ENCODE measurements around the gene RALB. TPM values are rescaled to one million over a fixed set of nuclear protein-coding genes. Genes with fewer than 3 reads are reported as not detected.
"Not testable (repeated sequence)": the region's sequence is repeated elsewhere in the genome, so short reads cannot be mapped to it uniquely, and the experiment has no call there.

Gene RALB
- total RNA-seq, 1 donor from 2014 or later: 65.0 TPM

- peaks cover 28% of the 10 kb centered on the region for H3K36me3 Mint-ChIP-seq (ENCODE audit: low read depth)
- no peak for DNase-seq (ENCODE audit: low spot score)
- intact Hi-C loops (cut with micrococcal nuclease): no loop called here
- no peaks in the 10 kb centered on the region for H3K27me3 Mint-ChIP-seq (ENCODE audit: low read depth)
- H3K27ac Mint-ChIP-seq: peak overlapping the region; percentile 74
- H3K4me1 Mint-ChIP-seq (ENCODE audit: low read depth): peaks cover 72% of the 10 kb centered on the region
- H3K4me3 Mint-ChIP-seq (ENCODE audit: low read depth): peak overlapping the region; percentile 48
- no peaks in the 10 kb centered on the region for H3K9me3 Mint-ChIP-seq
Observed at GRCh38 chr2:120229341-120229740, 23.3 kb upstream of the RALB start.

- H3K36me3 Mint-ChIP-seq (ENCODE audit: low read depth): peaks cover 28% of the 10 kb centered on the region
Observed at GRCh38 chr2:120230515-120231471, 21.9 kb upstream of the RALB start.

GRCh38 chr2:120231564-120231973, 21.1 kb upstream of the RALB start:
- peaks cover 62% of the 10 kb centered on the region for H3K4me1 Mint-ChIP-seq (ENCODE audit: low read depth)
- intact Hi-C loops (cut with micrococcal nuclease): loop anchor here (5.0 kb wide), 2 partner anchors 36 to 474 kb away; partner anchors contain the start of gene PTPN4
- DNase-seq (ENCODE audit: low spot score): no peak
- peaks cover 25% of the 10 kb centered on the region for H3K36me3 Mint-ChIP-seq (ENCODE audit: low read depth)
- no peaks in the 10 kb centered on the region for H3K9me3 Mint-ChIP-seq
- no peaks in the 10 kb centered on the region for H3K27me3 Mint-ChIP-seq (ENCODE audit: low read depth)
- peak overlapping the region; percentile 98 for H3K27ac Mint-ChIP-seq
- peak overlapping the region; percentile 91 for H3K4me3 Mint-ChIP-seq (ENCODE audit: low read depth)

More at GRCh38 chr2:120230515-120231471, 21.9 kb upstream of the RALB start:
- DNase-seq (ENCODE audit: low spot score): no peak
- H3K4me1 Mint-ChIP-seq (ENCODE audit: low read depth): peaks cover 66% of the 10 kb centered on the region
- peak overlapping the region; percentile 98 for H3K27ac Mint-ChIP-seq
- no peaks in the 10 kb centered on the region for H3K9me3 Mint-ChIP-seq
- no peaks in the 10 kb centered on the region for H3K27me3 Mint-ChIP-seq (ENCODE audit: low read depth)
- intact Hi-C loops (cut with micrococcal nuclease): loop anchor here (5.0 kb wide), 2 partner anchors 37 to 473 kb away; partner anchors contain the start of gene PTPN4
- H3K4me3 Mint-ChIP-seq (ENCODE audit: low read depth): peak overlapping the region; percentile 91

DNA sequence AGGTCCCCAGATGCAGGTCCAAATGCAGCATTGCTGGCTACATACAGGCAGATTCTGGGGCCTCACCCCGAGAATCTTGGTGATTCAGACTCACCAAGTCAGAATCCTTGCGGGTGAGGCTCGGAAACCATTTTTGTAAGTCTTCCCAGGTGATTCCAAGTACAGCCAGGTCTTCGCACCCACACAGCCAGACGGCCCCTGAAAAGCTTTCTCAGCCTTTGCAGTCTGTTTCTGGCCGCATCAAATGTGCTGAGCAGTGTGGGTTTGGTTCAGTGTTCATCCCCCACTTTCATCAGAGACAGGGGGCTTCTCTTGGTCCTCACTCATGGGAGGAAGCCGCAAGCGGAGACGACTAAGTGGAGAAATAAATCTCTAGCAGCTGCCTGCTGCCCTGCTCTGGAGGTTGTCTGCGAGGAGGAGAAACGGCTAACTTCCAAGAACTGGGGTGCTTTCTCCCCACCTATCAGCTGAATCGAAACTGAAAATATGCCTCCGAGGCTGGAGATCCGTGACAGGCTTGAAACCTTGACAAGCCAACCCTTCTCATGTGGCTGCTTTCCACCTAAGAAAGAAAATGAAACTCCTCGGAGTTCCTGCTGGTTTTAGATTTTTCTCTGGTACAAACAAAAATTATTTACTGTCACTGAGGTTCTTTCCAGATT, 20.5 kb upstream of the RALB start:
- Mint-ChIP-seq H3K36me3 (ENCODE audit: low read depth) (peaks cover 25% of the 10 kb centered on the region), H3K9me3 (no peaks in the 10 kb centered on the region), H3K4me1 (ENCODE audit: low read depth) (peaks cover 58% of the 10 kb centered on the region), H3K27ac (peak overlapping the region; percentile 98), H3K4me3 (ENCODE audit: low read depth) (peak overlapping the region; percentile 91), H3K27me3 (ENCODE audit: low read depth) (no peaks in the 10 kb centered on the region)
- DNase-seq (ENCODE audit: low spot score): peak; percentile 79
- intact Hi-C loops (cut with micrococcal nuclease): loop anchor here (1.0 to 5.0 kb wide), 6 partner anchors 9 to 475 kb away; partner anchors contain the start of genes PTPN4, RALB and TMEM185B

- no peaks in the 10 kb centered on the region for H3K9me3 Mint-ChIP-seq
- H3K4me1 Mint-ChIP-seq (ENCODE audit: low read depth): peaks cover 49% of the 10 kb centered on the region
- peak overlapping the region; percentile 98 for H3K27ac Mint-ChIP-seq
- H3K27me3 Mint-ChIP-seq (ENCODE audit: low read depth): no peaks in the 10 kb centered on the region
- no peak for DNase-seq (ENCODE audit: low spot score)
- H3K36me3 Mint-ChIP-seq (ENCODE audit: low read depth): peaks cover 22% of the 10 kb centered on the region
- H3K4me3 Mint-ChIP-seq (ENCODE audit: low read depth): peak overlapping the region; percentile 91
- intact Hi-C loops (cut with micrococcal nuclease): loop anchor here (2.0 to 5.0 kb wide), 3 partner anchors 34 to 476 kb away; partner anchors contain the start of gene PTPN4
Observed at GRCh38 chr2:120233292-120233691, 19.4 kb upstream of the RALB start.

DNA sequence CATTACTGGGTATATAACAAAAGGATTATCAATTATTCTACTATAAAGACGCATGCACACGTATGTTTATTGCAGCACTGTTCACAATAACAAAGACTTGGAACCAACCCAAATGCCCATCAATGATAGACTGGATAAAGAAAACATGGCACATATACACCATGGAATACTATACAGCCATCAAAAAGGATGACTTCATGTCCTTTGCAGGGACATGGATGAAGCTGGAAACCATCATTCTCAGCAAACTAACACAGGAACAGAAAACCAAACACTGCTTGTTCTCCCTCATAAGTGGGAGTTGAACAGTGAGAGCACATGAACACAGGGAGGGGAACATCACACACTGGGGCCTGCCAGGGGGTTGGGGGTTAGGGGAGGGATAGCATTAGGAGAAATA, 17.5 kb upstream of the RALB start:
- not testable (repeated sequence) for H3K9me3 Mint-ChIP-seq, H3K27ac Mint-ChIP-seq

GRCh38 chr2:120235681-120236080, 17.0 kb upstream of the RALB start:
- H3K36me3 Mint-ChIP-seq (ENCODE audit: low read depth): peaks cover 5% of the 10 kb centered on the region
- H3K27ac Mint-ChIP-seq: no peak overlapping the region
- no peak for DNase-seq (ENCODE audit: low spot score)
- H3K27me3 Mint-ChIP-seq (ENCODE audit: low read depth): no peaks in the 10 kb centered on the region
- no peak overlapping the region for H3K4me3 Mint-ChIP-seq (ENCODE audit: low read depth)
- peaks cover 31% of the 10 kb centered on the region for H3K4me1 Mint-ChIP-seq (ENCODE audit: low read depth)
- H3K9me3 Mint-ChIP-seq: no peaks in the 10 kb centered on the region
- intact Hi-C loops (cut with micrococcal nuclease): no loop called here

More for the DNA sequence above, 17.5 kb upstream of the RALB start:
- H3K4me1 Mint-ChIP-seq (ENCODE audit: low read depth): peaks cover 34% of the 10 kb centered on the region
- DNase-seq (ENCODE audit: low spot score); H3K4me3 Mint-ChIP-seq (ENCODE audit: low read depth); H3K36me3 Mint-ChIP-seq (ENCODE audit: low read depth); H3K27me3 Mint-ChIP-seq (ENCODE audit: low read depth); intact Hi-C loops (cut with micrococcal nuclease): not testable (repeated sequence)

GRCh38 chr2:120236316-120236715, 16.3 kb upstream of the RALB start:
- Mint-ChIP-seq H3K4me1 (ENCODE audit: low read depth) (peaks cover 25% of the 10 kb centered on the region), H3K27ac (no peak overlapping the region), H3K36me3 (ENCODE audit: low read depth) (no peaks in the 10 kb centered on the region), H3K4me3 (ENCODE audit: low read depth) (no peak overlapping the region), H3K27me3 (ENCODE audit: low read depth) (no peaks in the 10 kb centered on the region), H3K9me3 (no peaks in the 10 kb centered on the region)
- intact Hi-C loops (cut with micrococcal nuclease): no loop called here
- no peak for DNase-seq (ENCODE audit: low spot score)

DNA sequence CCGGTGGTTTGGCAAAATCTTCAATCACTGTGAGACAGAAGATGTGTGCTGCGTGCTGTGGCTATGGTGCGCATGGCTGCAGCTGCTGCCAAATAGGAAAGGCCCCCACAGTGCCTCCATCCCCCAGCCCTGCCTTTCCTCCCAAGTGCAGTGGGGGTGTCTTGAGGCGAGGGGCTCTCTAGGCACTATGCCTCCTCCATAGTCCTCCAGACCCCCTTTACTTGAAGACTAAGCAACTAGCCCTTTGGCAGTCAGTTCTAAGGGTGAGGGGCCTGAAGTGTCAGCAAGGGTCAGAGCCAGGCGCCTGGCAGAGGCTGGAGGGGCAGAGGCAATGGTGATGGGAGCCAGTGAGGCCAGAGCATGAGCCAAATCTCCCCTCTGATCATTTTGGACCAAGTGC, 15.9 kb upstream of the RALB start:
- no peak for DNase-seq (ENCODE audit: low spot score)
- Mint-ChIP-seq H3K4me1 (ENCODE audit: low read depth) (peaks cover 24% of the 10 kb centered on the region), H3K9me3 (no peaks in the 10 kb centered on the region), H3K4me3 (ENCODE audit: low read depth) (no peak overlapping the region), H3K27me3 (ENCODE audit: low read depth) (no peaks in the 10 kb centered on the region), H3K36me3 (ENCODE audit: low read depth) (no peaks in the 10 kb centered on the region), H3K27ac (no peak overlapping the region)
- intact Hi-C loops (cut with micrococcal nuclease): no loop called here

DNA sequence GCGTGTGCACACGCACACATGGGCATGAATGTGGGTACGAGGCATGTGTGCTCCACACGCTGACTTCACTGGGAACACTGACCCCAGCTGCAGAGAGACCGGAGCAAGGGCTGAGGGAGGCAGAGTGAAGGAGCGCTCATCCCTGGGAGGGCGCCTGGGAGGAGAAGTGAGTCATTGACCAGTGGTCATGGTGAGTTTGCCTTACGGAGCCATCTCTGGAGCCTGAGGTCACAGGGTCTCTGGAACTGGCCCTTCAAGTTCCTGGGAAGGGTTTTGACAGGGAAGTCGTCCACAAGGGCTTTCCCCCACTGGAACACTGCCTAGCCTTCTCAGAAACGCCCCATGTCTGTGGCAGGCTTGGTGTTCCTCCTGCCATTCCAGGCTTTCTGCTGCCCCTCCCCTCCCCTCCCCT, 15.2 kb upstream of the RALB start:
- H3K36me3 Mint-ChIP-seq (ENCODE audit: low read depth): no peaks in the 10 kb centered on the region

DNA sequence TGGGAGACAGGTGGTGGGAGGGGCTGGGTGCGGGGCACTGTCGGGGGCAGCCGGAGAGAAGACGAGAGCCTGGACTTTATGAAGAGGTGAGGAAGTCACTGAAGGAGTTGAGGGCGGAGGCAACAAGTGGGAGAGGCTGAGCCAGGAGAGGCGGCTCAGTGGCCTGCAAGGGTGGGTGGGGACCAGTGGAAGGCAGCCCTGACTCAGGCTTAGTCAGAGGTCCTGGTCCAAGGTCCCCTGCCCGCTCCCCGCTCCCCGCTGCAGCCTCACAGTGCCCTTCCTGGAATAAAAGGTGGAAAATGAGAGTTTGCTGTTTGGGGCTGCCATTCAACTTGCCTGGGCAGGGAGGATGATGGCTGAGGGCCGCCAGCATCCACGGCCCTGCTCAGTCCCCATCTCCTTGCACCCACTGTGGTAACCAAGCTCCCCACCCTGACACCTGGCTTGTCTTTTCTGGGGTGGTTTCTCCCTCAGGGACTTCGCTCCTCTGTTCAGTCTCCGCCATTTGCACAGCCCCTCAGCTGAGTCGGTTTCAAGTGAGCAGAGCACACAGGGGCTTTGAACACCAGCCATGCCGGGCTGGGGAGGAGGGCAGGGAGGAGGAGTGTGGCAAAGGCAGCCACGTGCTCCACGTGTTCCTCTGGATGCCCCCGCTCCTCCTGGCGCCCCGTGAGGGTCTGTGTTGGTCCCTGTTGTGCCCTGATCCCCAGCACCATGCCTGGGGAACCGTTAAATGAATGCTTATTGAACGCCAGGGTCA, 13.7 kb upstream of the RALB start:
- Mint-ChIP-seq H3K9me3 (peaks cover 9% of the 10 kb centered on the region), H3K36me3 (ENCODE audit: low read depth) (peaks cover 3% of the 10 kb centered on the region), H3K27me3 (ENCODE audit: low read depth) (no peaks in the 10 kb centered on the region), H3K4me1 (ENCODE audit: low read depth) (peaks cover 6% of the 10 kb centered on the region), H3K4me3 (ENCODE audit: low read depth) (no peak overlapping the region), H3K27ac (no peak overlapping the region)
- DNase-seq (ENCODE audit: low spot score): no peak
- intact Hi-C loops (cut with micrococcal nuclease): no loop called here

More for the DNA sequence above, 15.2 kb upstream of the RALB start:
- Mint-ChIP-seq H3K9me3 (no peaks in the 10 kb centered on the region), H3K4me3 (ENCODE audit: low read depth) (no peak overlapping the region), H3K4me1 (ENCODE audit: low read depth) (peaks cover 19% of the 10 kb centered on the region), H3K27me3 (ENCODE audit: low read depth) (no peaks in the 10 kb centered on the region), H3K27ac (no peak overlapping the region)
- DNase-seq (ENCODE audit: low spot score): no peak
- intact Hi-C loops (cut with micrococcal nuclease): no loop called here
